Ramos (cell line): ENCODE data around the gene PRKG2.

Experiments used
- in situ Hi-C: fragments of 300-500 bp; cut with MboI; formaldehyde crosslinking; loops from one replicate; pipeline ENCODE4 v1.14.3; 2022; ENCODE audit warnings: low sequenced_read_pairs; ENCODE audit not compliant: unreplicated experiment

Gene PRKG2

GRCh38 chr4:81220271-81220670, 5.2 kb upstream of the PRKG2 start:
- in situ Hi-C loops = no loop called here

GRCh38 chr4:81218206-81218605, 3.2 kb upstream of the PRKG2 start:
- in situ Hi-C loops = no loop called here

GRCh38 chr4:81217779-81218178, 2.8 kb upstream of the PRKG2 start:
- in situ Hi-C loops = no loop called here

GRCh38 chr4:81215931-81216330, 909 bp upstream of the PRKG2 start:
- in situ Hi-C loops = no loop called here

- in situ Hi-C loops = no loop called here
Observed at GRCh38 chr4:81214144-81214880, 710 bp downstream of the PRKG2 start.

- in situ Hi-C loops = no loop called here
Observed at GRCh38 chr4:81213671-81214070, 1.4 kb downstream of the PRKG2 start.

GRCh38 chr4:81211956-81212355, 3.1 kb downstream of the PRKG2 start:
- in situ Hi-C loops = no loop called here

- in situ Hi-C loops = no loop called here
Observed at GRCh38 chr4:81207828-81208227, 7.2 kb downstream of the PRKG2 start.

- in situ Hi-C loops = no loop called here
Observed at GRCh38 chr4:81205302-81205701, 9.7 kb downstream of the PRKG2 start.

- in situ Hi-C loops = no loop called here
Observed at GRCh38 chr4:81204571-81204970, 10.5 kb downstream of the PRKG2 start.

GRCh38 chr4:81199831-81200230, 15.2 kb downstream of the PRKG2 start:
- in situ Hi-C loops = no loop called here

- in situ Hi-C loops = no loop called here
Observed at GRCh38 chr4:81198609-81199008, 16.4 kb downstream of the PRKG2 start.

GRCh38 chr4:81197864-81198524, 17.0 kb downstream of the PRKG2 start:
- in situ Hi-C loops = no loop called here

GRCh38 chr4:81196126-81196650, 18.8 kb downstream of the PRKG2 start:
- in situ Hi-C loops = no loop called here

GRCh38 chr4:81195475-81195874, 19.5 kb downstream of the PRKG2 start:
- in situ Hi-C loops = no loop called here

- in situ Hi-C loops = no loop called here
Observed at GRCh38 chr4:81194286-81194685, 20.7 kb downstream of the PRKG2 start.

- in situ Hi-C loops = no loop called here
Observed at GRCh38 chr4:81180916-81181315, 34.1 kb downstream of the PRKG2 start.

- in situ Hi-C loops = no loop called here
Observed at GRCh38 chr4:81179326-81179725, 35.7 kb downstream of the PRKG2 start.

GRCh38 chr4:81173213-81173612, 41.8 kb downstream of the PRKG2 start:
- in situ Hi-C loops = no loop called here

GRCh38 chr4:81166458-81167160, 48.4 kb downstream of the PRKG2 start:
- in situ Hi-C loops = no loop called here

GRCh38 chr4:81165861-81166430, 49.1 kb downstream of the PRKG2 start:
- in situ Hi-C loops = no loop called here
